Body of pancreas (tissue), 4 donors: ENCODE data around the gene DLX1.

ENCODE experiments used
- CTCF ChIP-seq, 7 experiments: fragments of 450-650 bp in 4 of 7; fragments of 200-600 bp in 3 of 7; sonication (generic) in 3 of 7; IDR thresholded peaks; one replicate each; pipeline ENCODE4 v1.5.1; 2016 to 2019; ENCODE audit warnings: antibody characterized with exemption in 7 of 7
- POLR2A ChIP-seq, 3 donors: fragments of 450-650 bp; IDR thresholded peaks; one replicate each; pipeline ENCODE4 v1.6.1; 2016; ENCODE audit warnings: antibody characterized with exemption in 3 of 3, mild to moderate bottlenecking in 2 of 3

- TF ChIP-seq CTCF (IDR thresholded peaks at IDR 0.05) (no peak), POLR2A (IDR thresholded peaks at IDR 0.05) (no peak)
These were observed 46.6 kb downstream of the DLX1 start for GRCh38 chr2:172131713-172132555.
